ENCODE results near the gene SFTPA2.

DNA sequence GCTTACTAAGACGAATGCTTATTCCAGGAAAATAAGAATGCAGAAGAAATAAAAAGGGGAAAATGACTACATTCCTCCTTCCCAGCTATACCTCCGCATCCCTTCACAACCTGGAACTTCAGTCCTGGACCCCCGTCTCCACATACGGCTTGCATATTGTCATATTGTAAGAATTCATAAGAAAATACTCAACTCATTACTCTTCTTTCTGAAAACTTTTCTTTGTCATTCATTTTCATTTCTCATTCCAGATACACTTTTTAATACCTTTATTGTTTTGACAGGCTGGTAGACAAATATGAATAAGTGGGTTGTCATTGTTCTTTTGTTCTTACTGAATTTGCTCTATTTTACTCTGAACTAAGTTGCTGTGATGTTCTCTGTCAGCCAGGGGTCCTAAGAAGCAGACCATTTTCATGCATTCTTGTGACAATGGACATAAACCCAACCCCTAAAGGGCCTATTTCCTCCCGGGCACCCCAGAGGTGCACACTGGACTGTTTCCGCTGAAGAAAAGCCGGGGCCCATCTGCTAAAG lies 23.3 kb upstream of the SFTPA2 start:
- TF ChIP-seq, protein P1, sequence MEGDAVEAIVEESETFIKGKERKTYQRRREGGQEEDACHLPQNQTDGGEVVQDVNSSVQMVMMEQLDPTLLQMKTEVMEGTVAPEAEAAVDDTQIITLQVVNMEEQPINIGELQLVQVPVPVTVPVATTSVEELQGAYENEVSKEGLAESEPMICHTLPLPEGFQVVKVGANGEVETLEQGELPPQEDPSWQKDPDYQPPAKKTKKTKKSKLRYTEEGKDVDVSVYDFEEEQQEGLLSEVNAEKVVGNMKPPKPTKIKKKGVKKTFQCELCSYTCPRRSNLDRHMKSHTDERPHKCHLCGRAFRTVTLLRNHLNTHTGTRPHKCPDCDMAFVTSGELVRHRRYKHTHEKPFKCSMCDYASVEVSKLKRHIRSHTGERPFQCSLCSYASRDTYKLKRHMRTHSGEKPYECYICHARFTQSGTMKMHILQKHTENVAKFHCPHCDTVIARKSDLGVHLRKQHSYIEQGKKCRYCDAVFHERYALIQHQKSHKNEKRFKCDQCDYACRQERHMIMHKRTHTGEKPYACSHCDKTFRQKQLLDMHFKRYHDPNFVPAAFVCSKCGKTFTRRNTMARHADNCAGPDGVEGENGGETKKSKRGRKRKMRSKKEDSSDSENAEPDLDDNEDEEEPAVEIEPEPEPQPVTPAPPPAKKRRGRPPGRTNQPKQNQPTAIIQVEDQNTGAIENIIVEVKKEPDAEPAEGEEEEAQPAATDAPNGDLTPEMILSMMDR (conservative IDR thresholded peaks at IDR 0.05; ENCODE audit: low read depth, low read length) = no peak
- TF ChIP-seq, protein P2, sequence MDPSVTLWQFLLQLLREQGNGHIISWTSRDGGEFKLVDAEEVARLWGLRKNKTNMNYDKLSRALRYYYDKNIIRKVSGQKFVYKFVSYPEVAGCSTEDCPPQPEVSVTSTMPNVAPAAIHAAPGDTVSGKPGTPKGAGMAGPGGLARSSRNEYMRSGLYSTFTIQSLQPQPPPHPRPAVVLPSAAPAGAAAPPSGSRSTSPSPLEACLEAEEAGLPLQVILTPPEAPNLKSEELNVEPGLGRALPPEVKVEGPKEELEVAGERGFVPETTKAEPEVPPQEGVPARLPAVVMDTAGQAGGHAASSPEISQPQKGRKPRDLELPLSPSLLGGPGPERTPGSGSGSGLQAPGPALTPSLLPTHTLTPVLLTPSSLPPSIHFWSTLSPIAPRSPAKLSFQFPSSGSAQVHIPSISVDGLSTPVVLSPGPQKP (IDR thresholded peaks at IDR 0.05; ENCODE audit: borderline replicate concordance, low read depth, low read length) = no peak
- no peak for TF ChIP-seq POLR2A (IDR thresholded peaks at IDR 0.05; ENCODE audit: low read depth, low read length)
- no peak for TF ChIP-seq CHD1 (IDR thresholded peaks at IDR 0.05; ENCODE audit: low read depth, low read length)
- TF ChIP-seq MXI1 (IDR thresholded peaks at IDR 0.05; ENCODE audit: borderline replicate concordance, low read depth, low read length) = no peak
- TF ChIP-seq MAZ (IDR thresholded peaks at IDR 0.05; ENCODE audit: borderline replicate concordance, low read depth, low read length) = no peak
- no peak for TF ChIP-seq RCOR1 (IDR thresholded peaks at IDR 0.05; ENCODE audit: insufficient replicate concordance, low read length)
- TF ChIP-seq BHLHE40 (IDR thresholded peaks at IDR 0.05; ENCODE audit: low read depth, low read length) = no peak
